Embryonic facial prominence (tissue), 1 donor: ENCODE data around the gene USP54.
"Not testable (repeated sequence)": the region's sequence is repeated elsewhere in the genome, so short reads cannot be mapped to it uniquely, and the experiment has no call there.

ENCODE experiments used
- DNase-seq: peaks from one replicate; pipeline ENCODE4 v3.0.0-alpha.2; 2016; ENCODE audit errors: extremely low spot score

The USP54 gene, protein sequence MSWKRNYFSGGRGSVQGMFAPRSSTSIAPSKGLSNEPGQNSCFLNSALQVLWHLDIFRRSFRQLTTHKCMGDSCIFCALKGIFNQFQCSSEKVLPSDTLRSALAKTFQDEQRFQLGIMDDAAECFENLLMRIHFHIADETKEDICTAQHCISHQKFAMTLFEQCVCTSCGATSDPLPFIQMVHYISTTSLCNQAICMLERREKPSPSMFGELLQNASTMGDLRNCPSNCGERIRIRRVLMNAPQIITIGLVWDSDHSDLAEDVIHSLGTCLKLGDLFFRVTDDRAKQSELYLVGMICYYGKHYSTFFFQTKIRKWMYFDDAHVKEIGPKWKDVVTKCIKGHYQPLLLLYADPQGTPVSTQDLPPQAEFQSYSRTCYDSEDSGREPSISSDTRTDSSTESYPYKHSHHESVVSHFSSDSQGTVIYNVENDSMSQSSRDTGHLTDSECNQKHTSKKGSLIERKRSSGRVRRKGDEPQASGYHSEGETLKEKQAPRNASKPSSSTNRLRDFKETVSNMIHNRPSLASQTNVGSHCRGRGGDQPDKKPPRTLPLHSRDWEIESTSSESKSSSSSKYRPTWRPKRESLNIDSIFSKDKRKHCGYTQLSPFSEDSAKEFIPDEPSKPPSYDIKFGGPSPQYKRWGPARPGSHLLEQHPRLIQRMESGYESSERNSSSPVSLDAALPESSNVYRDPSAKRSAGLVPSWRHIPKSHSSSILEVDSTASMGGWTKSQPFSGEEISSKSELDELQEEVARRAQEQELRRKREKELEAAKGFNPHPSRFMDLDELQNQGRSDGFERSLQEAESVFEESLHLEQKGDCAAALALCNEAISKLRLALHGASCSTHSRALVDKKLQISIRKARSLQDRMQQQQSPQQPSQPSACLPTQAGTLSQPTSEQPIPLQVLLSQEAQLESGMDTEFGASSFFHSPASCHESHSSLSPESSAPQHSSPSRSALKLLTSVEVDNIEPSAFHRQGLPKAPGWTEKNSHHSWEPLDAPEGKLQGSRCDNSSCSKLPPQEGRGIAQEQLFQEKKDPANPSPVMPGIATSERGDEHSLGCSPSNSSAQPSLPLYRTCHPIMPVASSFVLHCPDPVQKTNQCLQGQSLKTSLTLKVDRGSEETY (N-terminal part only)

DNA sequence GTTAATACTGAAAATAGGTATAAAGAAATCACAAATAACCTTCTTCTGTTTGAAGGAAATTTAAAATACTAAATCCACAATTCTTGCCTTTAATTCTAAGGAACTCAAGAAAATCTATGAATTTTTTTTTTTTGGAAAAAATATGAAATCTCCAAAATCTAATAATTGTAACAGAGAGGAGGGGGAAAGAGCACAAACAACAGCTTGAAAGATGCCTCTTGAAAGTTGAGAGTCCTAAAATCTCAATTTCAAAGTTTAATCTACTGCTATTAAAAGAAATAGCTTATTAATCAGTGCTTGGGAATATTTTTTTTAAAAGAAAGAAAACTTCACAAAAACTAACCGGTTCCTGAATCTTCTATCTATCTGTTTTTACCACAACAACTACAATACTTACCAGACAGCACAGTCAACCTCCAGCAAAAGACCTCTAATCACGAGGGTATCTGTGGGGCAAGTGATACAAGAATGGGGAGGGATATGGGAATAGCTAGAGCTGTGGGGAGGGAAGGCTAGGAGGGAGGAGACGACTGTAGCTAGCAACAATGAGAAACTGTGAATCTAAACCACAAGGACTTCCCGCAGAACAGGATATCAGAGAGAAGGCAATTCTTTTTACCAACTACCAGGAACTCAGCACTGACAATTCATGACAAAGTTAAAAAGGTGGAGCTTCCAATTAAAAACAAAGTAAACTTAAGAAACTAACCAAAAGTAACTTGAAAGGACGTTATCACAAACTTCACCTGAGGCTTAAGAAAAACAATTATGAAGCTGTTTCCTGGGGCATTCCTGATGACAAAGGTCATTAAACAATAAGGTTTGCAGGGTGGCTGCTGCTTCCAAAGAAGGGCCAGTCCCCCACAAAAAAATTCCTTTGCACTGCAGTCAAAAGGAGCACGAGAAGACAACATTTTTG lies at the start of gene USP54:
Gene USP54 (minus strand): TSS at position 462 of the 919 bp plus-strand sequence. CDS start 15,684 bp downstream, outside the sequence.
- DNase-seq: no peak

DNA sequence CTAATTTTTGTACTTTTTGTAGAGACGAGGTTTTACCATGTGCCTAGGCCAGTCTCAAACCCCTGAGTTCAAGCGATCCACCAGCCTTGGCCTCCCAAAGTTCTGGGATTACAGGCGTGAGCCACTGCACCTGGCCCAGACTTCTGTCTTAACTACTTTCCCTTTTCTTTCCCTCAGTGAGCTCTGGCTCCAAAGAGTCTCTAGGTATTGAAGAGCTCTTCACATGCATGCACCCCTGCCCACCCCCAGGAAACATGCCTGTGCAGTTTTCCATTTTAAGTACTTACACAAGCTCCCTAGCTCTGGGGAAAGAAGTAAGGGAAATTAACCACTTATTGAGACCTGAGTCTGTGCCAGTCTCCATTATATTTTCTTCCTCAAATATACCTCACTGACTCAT lies 48.1 kb upstream of the USP54 start:
- no peak for DNase-seq

DNA sequence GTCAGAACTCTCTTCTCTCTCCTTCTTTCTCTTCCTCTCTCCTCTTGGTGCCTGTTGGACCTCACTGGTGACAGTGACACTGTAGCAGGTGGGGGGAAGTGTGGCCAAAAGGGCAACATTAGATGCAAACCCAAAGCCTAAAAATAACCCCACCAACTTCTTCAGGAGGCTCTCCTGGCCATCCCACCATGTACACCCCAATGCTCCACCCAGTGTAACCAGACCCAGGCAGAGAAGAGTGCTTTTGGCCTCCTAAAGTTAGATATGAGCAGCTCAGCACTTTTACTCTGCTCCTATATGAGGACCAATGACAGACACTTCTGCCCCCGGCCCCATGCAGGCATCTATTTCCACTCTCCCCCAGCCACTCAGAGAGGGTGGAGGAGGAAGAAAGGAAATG lies 44.6 kb upstream of the USP54 start:
- DNase-seq: no peak

DNA sequence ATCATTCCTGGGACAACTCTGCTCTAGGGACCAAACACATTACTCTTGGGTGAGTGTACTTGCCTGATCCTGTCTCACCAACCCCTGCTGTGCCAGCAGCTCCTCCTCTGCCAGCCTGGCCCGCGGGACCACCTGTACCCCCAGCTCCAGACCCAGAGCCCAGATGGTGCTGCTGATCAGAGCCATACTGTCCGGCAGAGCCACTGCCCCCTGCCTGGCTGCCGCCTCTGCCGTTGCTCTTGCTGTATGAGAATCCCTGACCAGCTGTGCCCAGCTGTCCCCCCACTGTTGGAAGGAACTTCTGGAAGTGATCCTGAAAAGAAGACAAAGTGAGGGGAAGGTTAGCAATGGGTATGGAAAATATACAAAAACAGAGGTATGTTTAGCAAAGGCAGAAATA lies 43.3 kb upstream of the USP54 start:
- no peak for DNase-seq

DNA sequence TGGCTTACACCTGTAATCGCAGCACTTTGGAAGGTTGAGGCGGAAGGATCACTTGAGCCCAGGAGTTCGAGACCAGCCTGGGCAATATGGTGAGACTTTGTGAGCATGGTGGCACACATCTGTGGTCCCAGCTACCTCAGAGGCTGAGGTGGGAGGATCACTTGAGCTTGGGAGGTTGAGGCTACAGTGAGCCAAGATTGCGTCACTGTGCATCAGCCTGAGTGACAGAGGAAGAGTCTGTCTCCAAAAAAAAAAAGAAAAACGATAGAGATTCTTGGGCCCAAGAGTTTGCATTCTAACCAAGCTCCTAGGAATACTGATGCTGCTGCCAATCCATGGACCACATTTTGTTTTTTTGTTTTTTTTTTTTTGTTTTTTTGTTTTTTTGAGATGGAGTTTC lies 38.0 kb upstream of the USP54 start:
- DNase-seq: no peak

DNA sequence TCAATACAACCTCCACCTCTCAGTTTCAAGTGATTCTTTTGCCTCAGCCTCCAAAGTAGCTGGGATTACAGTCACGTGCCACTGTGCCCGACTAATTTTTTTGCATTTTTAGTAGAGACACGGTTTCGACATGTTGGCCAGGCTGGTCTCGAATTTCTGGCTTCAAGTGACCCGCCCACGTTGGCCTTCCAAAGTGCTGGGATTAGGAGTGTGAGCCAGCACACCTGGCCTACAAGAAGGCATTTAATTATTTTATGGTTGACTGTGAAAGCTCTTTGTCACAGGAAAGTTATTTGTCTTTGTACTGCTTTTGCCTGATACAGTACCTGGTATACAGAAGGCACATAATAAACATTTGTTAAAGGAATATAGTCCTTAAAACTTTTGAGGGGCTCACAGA lies 37.3 kb upstream of the USP54 start:
- DNase-seq: no peak

DNA sequence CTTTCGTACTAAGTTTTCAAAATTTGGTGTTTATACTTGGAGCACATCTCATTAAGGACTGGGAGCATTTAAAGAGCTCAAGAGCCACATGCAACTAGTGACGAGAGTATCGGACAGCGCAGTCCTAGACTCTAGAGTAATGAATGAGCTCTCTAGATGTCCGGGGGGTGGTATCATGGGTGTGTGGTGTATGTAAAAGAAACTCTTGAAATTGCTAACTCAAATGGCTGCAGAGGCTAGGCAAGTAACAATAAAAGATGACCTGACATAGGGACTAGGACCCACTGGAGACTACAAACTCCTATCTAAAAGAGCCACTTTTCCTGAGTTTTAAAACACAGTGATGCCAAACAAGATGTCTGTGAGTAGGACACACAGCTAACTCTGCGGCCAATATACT lies 36.2 kb upstream of the USP54 start:
- DNase-seq: no peak

DNA sequence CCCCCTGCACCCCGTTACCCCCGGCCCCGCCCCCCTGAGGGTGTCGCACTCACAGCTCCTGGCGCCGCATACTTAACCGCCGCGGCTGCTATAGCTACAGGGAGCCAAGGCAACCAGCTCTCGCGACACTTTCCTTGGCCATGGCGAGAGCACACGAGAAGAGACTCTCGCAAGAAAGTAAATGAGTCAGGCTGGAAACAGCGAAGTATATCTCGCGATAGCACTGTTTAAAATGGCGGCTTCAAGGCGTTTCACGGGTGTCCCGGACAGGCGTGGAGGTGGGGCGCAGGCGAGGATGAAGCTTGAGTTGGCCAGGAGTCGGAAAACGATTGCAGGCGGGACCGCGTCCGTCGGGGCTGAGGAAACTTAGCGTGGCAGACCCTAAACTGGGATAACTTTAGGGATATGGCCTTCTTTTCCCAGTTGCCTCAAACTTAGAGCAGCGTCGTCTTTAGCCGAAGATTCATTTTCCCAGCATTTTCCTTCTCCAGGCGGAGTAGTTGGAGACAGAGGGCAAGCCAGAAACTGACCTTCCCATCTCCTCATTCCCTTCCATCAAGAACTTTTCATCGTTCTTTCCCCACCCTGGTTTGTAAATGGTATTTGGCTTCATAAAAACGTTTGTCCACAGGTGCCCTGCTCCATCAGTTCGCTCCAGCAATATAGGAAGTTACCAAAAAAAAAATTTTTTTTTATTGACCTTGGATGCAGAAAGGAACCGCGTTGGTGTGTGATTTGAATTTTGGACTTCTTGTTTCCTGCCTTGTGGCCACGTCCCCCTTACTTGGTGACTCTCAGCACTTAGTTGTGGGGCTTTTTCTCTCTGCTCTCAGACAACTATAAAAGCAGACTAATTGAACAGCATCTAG lies 35.0 kb upstream of the USP54 start:
- DNase-seq: peak; percentile 96

DNA sequence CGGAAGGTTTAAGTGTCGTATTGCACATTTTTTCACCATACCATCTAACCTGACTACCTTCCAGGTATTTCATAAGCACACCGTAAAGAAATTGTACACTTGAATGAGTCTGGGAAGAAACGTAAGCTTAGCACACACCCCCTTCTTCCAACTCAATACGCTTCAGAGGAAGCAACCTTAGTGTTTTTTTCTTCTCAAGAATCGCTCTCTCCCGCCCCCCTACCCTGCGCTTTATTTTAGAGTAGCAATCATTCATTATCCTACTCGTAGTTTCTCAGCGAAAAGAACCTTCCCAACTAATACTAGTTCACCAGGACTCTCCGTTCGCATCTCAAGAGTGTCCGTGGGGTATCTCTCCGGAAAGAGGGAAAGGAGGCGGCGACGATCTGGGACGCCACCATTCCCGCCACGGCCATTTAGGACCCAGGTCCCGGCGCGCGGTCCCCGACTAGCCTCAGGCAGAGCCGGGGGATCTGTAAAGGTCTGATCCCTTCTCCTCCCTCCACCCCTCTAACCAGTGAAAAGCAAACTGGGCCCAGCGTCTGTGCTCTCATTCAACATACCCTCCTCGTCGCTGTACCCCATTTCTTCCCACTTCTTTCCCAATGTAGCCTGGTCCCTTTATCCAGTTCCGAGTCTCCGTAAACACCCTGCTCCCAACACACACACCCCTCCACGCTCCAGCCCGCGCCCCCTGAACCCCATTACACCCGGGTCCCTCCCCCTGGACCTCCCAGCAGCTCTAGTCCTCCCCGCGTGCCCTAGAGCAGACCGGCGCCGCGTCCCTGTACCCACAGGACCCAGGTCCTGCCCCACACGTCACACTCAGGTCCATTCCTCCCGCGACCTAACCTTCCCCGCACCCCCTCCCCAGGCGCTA lies 34.1 kb upstream of the USP54 start:
- peak; percentile 42 for DNase-seq

DNA sequence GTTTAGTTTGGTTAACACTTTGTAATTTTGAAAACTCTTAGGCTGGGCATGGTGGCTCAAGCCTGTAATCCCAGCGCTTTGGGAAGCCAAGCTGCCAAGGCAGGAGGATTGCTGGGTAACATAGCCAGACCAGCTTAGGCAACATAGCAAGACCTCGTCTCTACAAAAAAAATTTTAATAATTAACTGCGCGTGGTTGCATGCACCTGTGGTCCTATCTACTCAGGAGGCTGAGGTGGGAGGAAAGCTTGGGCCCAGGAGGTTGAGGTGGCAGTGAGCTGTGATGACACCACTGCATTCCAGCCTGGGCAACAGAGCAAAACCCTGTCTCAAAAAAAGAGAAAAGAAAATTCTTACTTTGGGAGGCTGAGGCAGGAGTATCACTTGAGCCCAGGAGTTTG lies 31.9 kb upstream of the USP54 start:
- DNase-seq: no peak

DNA sequence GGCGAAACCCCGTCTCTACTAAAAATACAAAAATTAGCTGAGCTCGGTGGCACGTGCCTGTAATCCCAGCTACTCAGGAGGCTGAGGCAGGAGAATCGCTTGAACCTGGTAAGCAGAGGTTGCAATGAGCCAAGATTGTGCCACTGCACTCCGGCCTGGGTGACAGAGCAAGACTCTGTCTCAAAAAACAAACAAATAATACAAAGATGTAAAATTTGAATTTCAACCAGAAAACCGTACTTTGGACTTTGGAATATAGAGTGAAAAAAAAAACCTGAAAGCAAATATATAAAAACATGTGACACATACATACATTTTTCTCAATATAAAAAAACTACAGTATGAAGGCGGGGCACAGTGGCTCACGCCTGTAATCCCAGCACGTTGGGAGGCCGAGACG lies 29.8 kb upstream of the USP54 start:
- not testable (repeated sequence) for DNase-seq

DNA sequence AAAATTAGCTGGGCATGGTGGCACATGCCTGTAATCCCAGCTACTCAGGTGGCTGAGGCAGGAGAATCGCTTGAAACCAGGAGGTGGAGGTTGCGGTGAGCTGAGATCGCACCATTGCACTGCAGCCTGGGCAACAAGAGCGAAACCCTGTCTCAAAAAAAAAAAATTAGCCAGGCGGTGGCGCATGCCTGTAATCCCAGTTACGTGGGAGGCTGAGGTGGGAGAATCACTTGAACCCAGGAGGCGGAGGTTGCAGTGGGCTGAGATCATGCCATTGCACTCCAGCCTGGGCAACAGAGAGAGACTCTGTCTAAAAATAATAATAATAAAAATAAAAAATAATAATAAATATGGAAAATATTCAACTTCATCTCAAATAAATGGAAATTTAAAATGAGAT lies 26.0 kb upstream of the USP54 start:
- DNase-seq: not testable (repeated sequence)

DNA sequence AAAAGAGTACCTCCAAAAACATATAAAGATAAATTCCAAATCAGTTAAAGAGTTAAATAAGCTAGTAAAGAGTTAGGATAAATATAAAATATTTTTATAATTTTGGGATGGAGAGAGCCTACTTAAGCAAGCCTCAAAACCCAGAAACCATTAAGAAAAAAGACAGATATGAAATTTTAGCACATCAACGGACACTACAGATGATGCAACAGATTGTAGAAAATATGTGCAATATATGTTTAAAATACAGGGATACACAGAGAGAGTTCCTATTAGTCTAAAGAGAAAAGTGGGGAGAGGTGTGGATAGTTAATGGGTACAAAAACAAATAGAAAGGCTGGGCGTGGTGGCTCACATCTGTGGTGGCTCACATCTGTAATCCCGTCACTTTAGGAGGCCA lies 23.6 kb upstream of the USP54 start:
- DNase-seq: no peak

DNA sequence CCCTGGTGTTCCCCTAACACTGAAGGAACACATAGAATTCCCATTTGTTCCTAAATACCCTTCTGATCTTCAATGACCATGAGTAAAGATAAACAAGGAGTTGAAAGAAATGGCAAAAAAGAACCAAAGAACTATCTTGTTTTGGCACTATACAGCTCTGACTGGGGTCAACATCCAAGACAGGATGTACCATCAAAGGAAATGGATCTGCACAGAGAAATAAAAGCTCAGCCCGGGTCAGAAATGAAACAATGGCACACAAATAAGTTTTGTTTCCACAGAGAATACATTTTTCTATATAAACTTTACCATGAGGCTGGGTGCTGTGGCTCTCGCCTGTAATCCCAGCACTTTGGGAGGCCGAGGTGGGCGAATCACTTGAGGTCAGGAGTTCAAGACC lies 18.0 kb upstream of the USP54 start:
- DNase-seq: no peak

DNA sequence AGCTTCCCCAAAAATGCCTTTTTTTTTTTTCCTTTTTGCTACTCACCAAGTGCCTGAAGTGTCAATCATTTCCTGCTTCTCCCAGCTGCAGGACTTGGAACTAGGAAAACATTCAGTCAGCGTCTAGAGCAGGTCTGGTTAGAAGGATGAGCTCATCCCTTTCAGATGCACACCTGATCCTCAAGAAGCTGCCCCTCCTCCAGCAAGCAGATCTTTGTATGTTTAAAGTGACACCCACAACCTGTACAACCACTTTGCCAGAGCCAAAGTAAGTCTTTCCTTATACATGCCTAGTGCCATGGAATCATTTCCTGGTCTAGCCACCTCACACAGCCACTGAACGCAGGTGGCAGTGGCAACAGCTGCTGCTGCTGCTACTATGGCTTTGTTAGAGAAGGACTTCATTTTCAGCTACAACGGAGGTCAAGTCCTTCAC lies 10.4 kb upstream of the USP54 start:
- peak; percentile 26 for DNase-seq

DNA sequence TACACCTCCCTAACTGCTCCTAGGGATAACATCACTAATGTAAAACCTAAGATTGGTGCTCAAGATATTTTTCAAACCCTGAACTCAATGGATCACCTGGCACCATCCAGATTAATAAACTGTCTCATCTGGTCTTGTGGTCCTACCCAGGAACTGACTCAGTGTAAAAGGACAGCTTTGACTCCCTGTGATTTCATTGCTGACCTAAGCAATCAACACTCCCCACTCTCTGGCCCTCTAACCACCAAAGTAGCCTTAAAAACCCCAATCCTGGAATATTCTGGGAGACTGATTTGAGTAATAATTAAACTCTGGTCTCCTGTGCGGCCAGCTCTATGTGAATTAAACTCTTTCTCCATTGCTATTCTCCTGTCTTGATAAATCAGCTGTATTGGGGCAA lies 6.2 kb upstream of the USP54 start:
- DNase-seq: no peak

DNA sequence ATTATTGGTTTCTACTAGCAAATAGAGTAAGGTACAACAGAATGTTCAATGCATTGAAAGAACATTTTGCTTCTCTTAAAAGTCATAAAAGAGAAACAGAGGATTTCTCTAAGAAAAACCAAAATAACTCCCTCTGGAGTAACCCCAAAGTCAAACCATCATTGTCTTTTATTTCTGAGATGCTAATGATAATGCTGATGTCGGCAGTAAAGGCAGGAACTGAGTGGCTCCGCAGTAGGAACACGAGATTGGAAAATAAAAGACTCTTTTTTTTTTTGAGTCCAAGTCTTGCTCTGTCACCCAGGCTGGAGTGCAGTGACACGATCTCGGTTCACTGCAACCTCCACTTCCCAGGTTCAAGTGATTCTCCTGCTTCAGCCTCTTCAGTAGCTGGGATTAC lies 2.7 kb upstream of the USP54 start:
- no peak for DNase-seq

DNA sequence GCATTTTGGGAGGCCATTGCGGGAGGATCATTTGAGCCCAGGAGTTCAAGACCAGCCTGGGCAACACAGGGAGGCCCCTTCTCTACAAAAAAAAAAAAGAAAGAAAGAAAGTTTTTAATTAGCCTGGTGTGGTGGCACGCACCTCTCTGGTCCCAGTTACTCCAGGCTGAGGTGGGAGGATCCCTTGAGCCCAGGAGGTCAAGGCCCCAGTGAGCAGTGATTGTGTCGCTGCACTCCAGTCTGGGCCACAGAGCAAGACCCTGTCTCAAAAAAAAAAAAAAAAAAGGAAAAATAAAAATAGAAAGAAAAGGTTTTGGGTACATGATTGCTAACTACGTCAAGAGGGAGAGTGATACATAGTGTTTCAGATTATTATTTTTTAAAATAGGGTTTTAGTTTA lies 2.0 kb upstream of the USP54 start:
- DNase-seq: no peak

DNA sequence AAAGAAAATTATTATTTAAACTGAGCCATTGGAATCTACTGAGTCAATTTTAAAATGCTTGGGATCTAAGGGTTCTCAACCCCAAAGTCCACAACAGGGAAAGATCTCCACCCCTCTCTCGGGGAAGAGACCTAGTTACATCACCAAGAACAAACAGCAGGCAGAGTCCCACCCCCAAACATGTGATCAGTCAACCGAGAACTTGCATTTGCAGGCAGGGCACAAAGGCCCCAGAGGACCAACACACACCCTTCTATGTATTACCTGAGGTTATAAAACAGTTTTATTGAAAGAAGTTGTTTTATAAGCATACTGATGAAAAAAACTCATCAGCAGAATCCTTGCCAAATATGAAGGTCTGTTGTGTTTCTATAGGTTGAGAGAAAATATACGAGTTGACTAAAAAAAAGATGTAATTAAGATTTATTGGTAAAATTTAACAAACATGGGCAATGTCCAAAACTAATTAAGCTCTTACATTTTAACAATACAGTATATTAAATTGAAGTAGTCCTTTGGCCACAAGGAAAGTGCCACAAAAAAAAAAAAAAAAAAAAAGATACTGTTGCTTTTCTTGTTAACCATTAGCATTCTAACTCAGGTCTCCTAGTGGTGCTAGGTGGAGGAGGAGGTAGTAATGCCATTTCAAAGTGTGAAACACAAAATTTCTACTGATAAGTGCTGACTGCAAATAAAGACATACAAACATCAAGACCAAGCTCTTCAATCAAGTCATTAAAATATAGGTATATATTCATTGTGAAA lies 975 bp upstream of the USP54 start:
- no peak for DNase-seq
